B cell (primary cell): Measurements from ENCODE around the gene CDH5. TPM values are rescaled to one million over a fixed set of nuclear protein-coding genes. Genes with fewer than 3 reads are reported as not detected.

Experiments used
- ATAC-seq: fragments of 200-7000 bp; cut with Tn5 transposase; one replicate; pipeline ENCODE4 v1.10.0; 2021; ENCODE audit warnings: low read depth, mild to moderate bottlenecking, moderate number of reproducible peaks, moderate library complexity
- CTCF ChIA-PET: fragments of 350-600 bp; sonication (Branson Sonifier 250); formaldehyde crosslinking; loops from one replicate; lab custom pipeline; 2021; ENCODE audit warnings: antibody characterized with exemption, inconsistent platforms; lab: Charles Lee
- POLR2A ChIA-PET: fragments of 350-600 bp; sonication (Branson Sonifier 250); formaldehyde crosslinking; loops from one replicate; lab custom pipeline; 2021; ENCODE audit warnings: antibody characterized with exemption; lab: Charles Lee
- DNase-seq: peaks from one replicate; pipeline ENCODE4 v3.0.0; 2013
- H2AFZ ChIP-seq: 2 replicates; pipeline ENCODE4 v1.6.1; 2012; ENCODE audit warnings: mild to moderate bottlenecking, low read depth, low read length; ENCODE audit not compliant: insufficient read depth, poor library complexity, severe bottlenecking
- H3K27ac ChIP-seq, 2 donors: 1 replicate in 1 of 2; 2 replicates in 1 of 2; pipeline ENCODE4 v1.5.1; 2012 to 2013; ENCODE audit warnings: low read length in 2 of 2, mild to moderate bottlenecking in 2 of 2, moderate library complexity in 1 of 2
- H3K27me3 ChIP-seq, 4 experiments: fragments of 200-600 bp in 1 of 4; sonication (generic) in 1 of 4; replicated peaks in 1 of 4; 1 replicate in 2 of 4; 2 replicates in 2 of 4; pipeline versions ENCODE4 v1.6.1 to v1.7.0; 2013 to 2016; ENCODE audit warnings: low read length in 3 of 4, mild to moderate bottlenecking in 2 of 4, mixed read lengths in 1 of 4, moderate library complexity in 1 of 4; ENCODE audit not compliant: insufficient read depth in 4 of 4, control insufficient read depth in 3 of 4; ENCODE audit errors: control extremely low read depth in 1 of 4
- H3K36me3 ChIP-seq, 2 experiments: replicated peaks in 1 of 2; 1 replicate in 1 of 2; 2 replicates in 1 of 2; pipeline versions ENCODE4 v1.6.1 to v1.7.1; 2013; ENCODE audit warnings: low read length in 1 of 2; ENCODE audit not compliant: insufficient read depth in 2 of 2, control insufficient read depth in 1 of 2; ENCODE audit errors: control extremely low read depth in 1 of 2, extremely low read depth in 1 of 2
- H3K4me1 ChIP-seq, 2 donors: fragments of 200-600 bp in 1 of 2; sonication (generic) in 1 of 2; 1 replicate in 1 of 2; 2 replicates in 1 of 2; pipeline versions ENCODE4 v1.5.1 to v1.6.1; 2013 to 2017; ENCODE audit warnings: low read length in 2 of 2; ENCODE audit not compliant: control insufficient read depth in 2 of 2, insufficient read depth in 2 of 2
- H3K4me2 ChIP-seq: replicated peaks from 2 replicates; pipeline ENCODE3; 2012; ENCODE audit warnings: mild to moderate bottlenecking, low read depth, low read length; ENCODE audit not compliant: poor library complexity, severe bottlenecking
- H3K4me3 ChIP-seq, 5 experiments: fragments of 200-600 bp in 1 of 5; sonication (generic) in 1 of 5; 1 replicate in 3 of 5; 2 replicates in 2 of 5; pipeline versions ENCODE4 v1.5.1 to v1.7.0; 2011 to 2016; ENCODE audit warnings: low read length in 4 of 5, mild to moderate bottlenecking in 4 of 5, low read depth in 2 of 5, control low read depth in 1 of 5, moderate library complexity in 1 of 5; ENCODE audit not compliant: insufficient read depth in 1 of 5; ENCODE audit errors: control extremely low read depth in 1 of 5, extremely low read depth in 1 of 5
- H3K79me2 ChIP-seq: fragments of 200-600 bp; sonication (generic); one replicate; pipeline ENCODE4 v1.6.0; 2016; ENCODE audit warnings: low read length; ENCODE audit not compliant: control insufficient read depth, insufficient read depth
- H3K9ac ChIP-seq: fragments of 200-600 bp; sonication (generic); 2 replicates; pipeline ENCODE4 v1.6.1; 2017; ENCODE audit warnings: mild to moderate bottlenecking, low read length, moderate library complexity
- H3K9me3 ChIP-seq, 3 donors: one replicate each; pipeline versions ENCODE4 v1.6.1 to v1.7.1; 2013; ENCODE audit warnings: low read length in 2 of 3; ENCODE audit not compliant: control insufficient read depth in 2 of 3, insufficient read depth in 1 of 3; ENCODE audit errors: control extremely low read depth in 1 of 3
- H4K20me1 ChIP-seq: 2 replicates; pipeline ENCODE4 v1.6.0; 2012; ENCODE audit warnings: mild to moderate bottlenecking, low read length; ENCODE audit not compliant: insufficient read depth, control insufficient read depth, poor library complexity, severe bottlenecking
- H3K27ac Mint-ChIP-seq: one replicate; pipeline ENCODE4 v1.8.0; 2021; ENCODE audit warnings: mixed read lengths
- H3K27me3 Mint-ChIP-seq: one replicate; pipeline ENCODE4 v1.8.0; 2021; ENCODE audit warnings: mixed read lengths
- H3K4me1 Mint-ChIP-seq: one replicate; pipeline ENCODE4 v1.8.0; 2021; ENCODE audit warnings: mixed read lengths
- H3K4me3 Mint-ChIP-seq: one replicate; pipeline ENCODE4 v1.8.0; 2021; ENCODE audit warnings: mixed read lengths
- H3K9me3 Mint-ChIP-seq: one replicate; pipeline ENCODE4 v1.8.0; 2022; ENCODE audit warnings: mixed read lengths; ENCODE audit not compliant: insufficient read depth
- EZH2 ChIP-seq: IDR thresholded peaks from 2 replicates; pipeline ENCODE4 v1.6.1; 2012; ENCODE audit warnings: borderline replicate concordance, low read depth, mild to moderate bottlenecking, moderate library complexity, low read length; ENCODE audit not compliant: insufficient read depth, poor library complexity, severe bottlenecking
- WGBS: methylation state at CpG from one replicate; pipeline ENCODE4 v1.1.5; 2013; ENCODE audit warnings: missing lambda C conversion rate; ENCODE audit not compliant: insufficient coverage; 5-methylcytosine and 5-hydroxymethylcytosine counted together
- intact Hi-C: fragments of 100-400 bp; cut with micrococcal nuclease; formaldehyde crosslinking; loops from one replicate; pipeline ENCODE4 v1.10.0; 2022
- polyA plus RNA-seq: library from polyadenylated mRNA; depleted of rRNA; stranded (reverse); fragments of >200 nt; gene quantifications from 2 replicates; pipeline ENCODE4 v1.2.3, GENCODE V29; 2012
- total RNA-seq, 2 donors: library from RNA; stranded (reverse); fragments of 120-200 nt in 1 of 2; gene quantifications; 1 replicate in 1 of 2; 2 replicates in 1 of 2; pipeline versions ENCODE4 v1.2.3 to v1.2.4, GENCODE V29; 2013 to 2022
- TF ChIP-seq, protein P1 (sequence below): fragments of 200-600 bp; IDR thresholded peaks from one replicate; pipeline ENCODE4 v1.8.0; 2022; ENCODE audit warnings: antibody characterized with exemption, mild to moderate bottlenecking

Gene CDH5
- total and polyA plus RNA-seq, 2 donors (not counting 1 experiment from before 2014, with no cell fraction given), result not detected

DNA sequence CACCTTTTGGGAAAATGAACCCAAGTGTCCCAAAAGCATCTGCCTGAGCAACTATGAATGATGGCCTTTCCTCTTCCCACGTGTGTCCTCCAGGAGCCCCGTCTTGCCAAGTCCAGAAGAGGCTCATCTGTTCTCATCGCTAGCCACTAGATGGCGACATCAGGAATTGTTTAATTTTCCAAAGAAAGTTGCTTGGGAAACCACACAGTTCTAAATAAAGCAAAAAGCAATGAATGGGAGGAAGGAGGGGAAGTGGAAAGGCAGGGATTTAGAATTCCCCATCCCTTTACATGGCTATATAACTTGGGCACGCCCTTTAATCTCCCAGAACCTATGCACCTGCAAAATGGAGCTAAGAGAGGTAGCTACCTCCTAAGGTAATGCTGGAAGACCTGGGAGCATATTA, 9.0 kb upstream of the CDH5 start:
- WGBS, result 0% methylated on average over 4 of the region's 5 CpGs
- no peak overlapping the region for H3K4me2 ChIP-seq
- H3K9me3 ChIP-seq, result no peaks in the 10 kb centered on the region
- ATAC-seq (no peak), DNase-seq (peak; percentile 41)
- H3K9ac ChIP-seq, result no peak overlapping the region
- ChIA-PET POLR2A (no interaction called here), CTCF (interaction anchor here (0.9 to 6.2 kb wide), 10 partner anchors 8 to 510 kb away, joined by 3 to 48 read pairs (median 4); no protein-coding TSS in a partner anchor)
- H3K27ac ChIP-seq, result no peak overlapping the region
- TF ChIP-seq EZH2, result no peak
- TF ChIP-seq, protein P1, sequence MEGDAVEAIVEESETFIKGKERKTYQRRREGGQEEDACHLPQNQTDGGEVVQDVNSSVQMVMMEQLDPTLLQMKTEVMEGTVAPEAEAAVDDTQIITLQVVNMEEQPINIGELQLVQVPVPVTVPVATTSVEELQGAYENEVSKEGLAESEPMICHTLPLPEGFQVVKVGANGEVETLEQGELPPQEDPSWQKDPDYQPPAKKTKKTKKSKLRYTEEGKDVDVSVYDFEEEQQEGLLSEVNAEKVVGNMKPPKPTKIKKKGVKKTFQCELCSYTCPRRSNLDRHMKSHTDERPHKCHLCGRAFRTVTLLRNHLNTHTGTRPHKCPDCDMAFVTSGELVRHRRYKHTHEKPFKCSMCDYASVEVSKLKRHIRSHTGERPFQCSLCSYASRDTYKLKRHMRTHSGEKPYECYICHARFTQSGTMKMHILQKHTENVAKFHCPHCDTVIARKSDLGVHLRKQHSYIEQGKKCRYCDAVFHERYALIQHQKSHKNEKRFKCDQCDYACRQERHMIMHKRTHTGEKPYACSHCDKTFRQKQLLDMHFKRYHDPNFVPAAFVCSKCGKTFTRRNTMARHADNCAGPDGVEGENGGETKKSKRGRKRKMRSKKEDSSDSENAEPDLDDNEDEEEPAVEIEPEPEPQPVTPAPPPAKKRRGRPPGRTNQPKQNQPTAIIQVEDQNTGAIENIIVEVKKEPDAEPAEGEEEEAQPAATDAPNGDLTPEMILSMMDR, result peak; percentile 67
- H3K4me1 Mint-ChIP-seq, result peaks cover 2% of the 10 kb centered on the region
- intact Hi-C loops, result no loop called here
- no peaks in the 10 kb centered on the region for H3K4me1 ChIP-seq
- H3K9me3 Mint-ChIP-seq, result no peaks in the 10 kb centered on the region
- H4K20me1 ChIP-seq, result no peaks in the 10 kb centered on the region
- no peak overlapping the region for H3K4me3 Mint-ChIP-seq
- no peaks in the 10 kb centered on the region for H3K36me3 ChIP-seq
- H3K4me3 ChIP-seq, result no peak overlapping the region
- no peak overlapping the region for H2AFZ ChIP-seq
- H3K27me3 ChIP-seq, result peaks cover 0 to 44% (median 3%) of the 10 kb centered on the region in 4 experiments
- peaks cover 44% of the 10 kb centered on the region for H3K27me3 Mint-ChIP-seq
- H3K27ac Mint-ChIP-seq, result no peak overlapping the region
- no peaks in the 10 kb centered on the region for H3K79me2 ChIP-seq

GRCh38 chr16:66358231-66358630, 8.3 kb upstream of the CDH5 start:
- H3K4me3 ChIP-seq, result no peak overlapping the region
- Mint-ChIP-seq H3K9me3 (no peaks in the 10 kb centered on the region), H3K4me1 (peaks cover 2% of the 10 kb centered on the region), H3K27me3 (peaks cover 49% of the 10 kb centered on the region), H3K4me3 (no peak overlapping the region), H3K27ac (no peak overlapping the region)
- 83% methylated on average over 1 of the region's 1 CpG for WGBS
- peaks cover 0 to 49% (median 4%) of the 10 kb centered on the region in 4 experiments for H3K27me3 ChIP-seq
- ATAC-seq (no peak), DNase-seq (no peak)
- no peaks in the 10 kb centered on the region for H3K9me3 ChIP-seq
- no peaks in the 10 kb centered on the region for H4K20me1 ChIP-seq
- H2AFZ ChIP-seq, result no peak overlapping the region
- H3K36me3 ChIP-seq, result no peaks in the 10 kb centered on the region
- no peaks in the 10 kb centered on the region for H3K79me2 ChIP-seq
- intact Hi-C loops, result no loop called here
- ChIA-PET POLR2A (no interaction called here), CTCF (interaction anchor here (0.9 to 6.2 kb wide), 9 partner anchors 9 to 509 kb away, joined by 3 to 48 read pairs (median 4); no protein-coding TSS in a partner anchor)
- TF ChIP-seq, protein P1, result no peak
- no peak for TF ChIP-seq EZH2
- no peak overlapping the region for H3K4me2 ChIP-seq
- no peak overlapping the region for H3K9ac ChIP-seq
- no peak overlapping the region for H3K27ac ChIP-seq
- no peaks in the 10 kb centered on the region for H3K4me1 ChIP-seq
